Cardiac fibroblast (primary cell): ENCODE results near the gene TTC23.
A peak's percentile ranks its signal among the peaks of the same experiment; 100 is the strongest.

ENCODE experiments used
- DNase-seq, 2 donors: peaks; one replicate each; pipeline versions ENCODE4 v3.0.0 to v3.0.0-alpha.2; 2010; ENCODE audit warnings: low read depth in 2 of 2
- H3K4me3 ChIP-seq, 2 donors: replicated peaks in 1 of 2; 1 replicate in 1 of 2; 2 replicates in 1 of 2; pipeline ENCODE4 v1.5.1; 2011; ENCODE audit warnings: low read depth in 2 of 2, low read length in 2 of 2, mild to moderate bottlenecking in 2 of 2, moderate library complexity in 1 of 2
- TF ChIP-seq, protein P1 (sequence below): IDR thresholded peaks from one replicate; pipeline ENCODE4 v1.5.1; 2011; ENCODE audit warnings: low read depth, mild to moderate bottlenecking, low read length, inconsistent platforms

Gene TTC23

GRCh38 chr15:99267957-99268356 lies 18.6 kb upstream of the TTC23 start:
- no peak overlapping the region for H3K4me3 ChIP-seq
- DNase-seq: no peak
- TF ChIP-seq, protein P1, sequence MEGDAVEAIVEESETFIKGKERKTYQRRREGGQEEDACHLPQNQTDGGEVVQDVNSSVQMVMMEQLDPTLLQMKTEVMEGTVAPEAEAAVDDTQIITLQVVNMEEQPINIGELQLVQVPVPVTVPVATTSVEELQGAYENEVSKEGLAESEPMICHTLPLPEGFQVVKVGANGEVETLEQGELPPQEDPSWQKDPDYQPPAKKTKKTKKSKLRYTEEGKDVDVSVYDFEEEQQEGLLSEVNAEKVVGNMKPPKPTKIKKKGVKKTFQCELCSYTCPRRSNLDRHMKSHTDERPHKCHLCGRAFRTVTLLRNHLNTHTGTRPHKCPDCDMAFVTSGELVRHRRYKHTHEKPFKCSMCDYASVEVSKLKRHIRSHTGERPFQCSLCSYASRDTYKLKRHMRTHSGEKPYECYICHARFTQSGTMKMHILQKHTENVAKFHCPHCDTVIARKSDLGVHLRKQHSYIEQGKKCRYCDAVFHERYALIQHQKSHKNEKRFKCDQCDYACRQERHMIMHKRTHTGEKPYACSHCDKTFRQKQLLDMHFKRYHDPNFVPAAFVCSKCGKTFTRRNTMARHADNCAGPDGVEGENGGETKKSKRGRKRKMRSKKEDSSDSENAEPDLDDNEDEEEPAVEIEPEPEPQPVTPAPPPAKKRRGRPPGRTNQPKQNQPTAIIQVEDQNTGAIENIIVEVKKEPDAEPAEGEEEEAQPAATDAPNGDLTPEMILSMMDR: no peak

- H3K4me3 ChIP-seq: no peak overlapping the region
- no peak for DNase-seq
- TF ChIP-seq, protein P1: no peak
Observed at GRCh38 chr15:99265541-99266070, 16.2 kb upstream of the TTC23 start.

DNA sequence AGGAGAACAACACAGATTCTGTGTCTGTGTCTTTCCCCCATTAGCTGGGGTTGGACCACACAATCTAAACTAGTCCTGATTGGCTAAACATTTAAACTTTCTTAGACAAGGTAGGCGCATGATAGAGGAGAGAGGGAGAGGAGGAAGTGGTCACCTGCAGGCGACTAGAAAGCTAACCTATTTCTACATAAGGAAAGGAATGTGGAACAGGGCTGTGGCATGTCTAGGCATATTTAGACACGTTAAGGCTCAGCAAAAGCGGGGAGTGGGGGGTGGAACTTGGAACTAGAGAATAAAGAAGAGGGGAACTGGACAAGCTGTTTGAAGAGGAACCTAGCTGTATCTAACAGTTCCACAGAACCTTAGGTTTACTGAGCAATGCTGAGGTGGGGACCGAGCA lies 14.7 kb upstream of the TTC23 start:
- H3K4me3 ChIP-seq: no peak overlapping the region
- TF ChIP-seq, protein P1: no peak
- DNase-seq: no peak

GRCh38 chr15:99257107-99257750 lies 7.8 kb upstream of the TTC23 start:
- H3K4me3 ChIP-seq: no peak overlapping the region
- TF ChIP-seq, protein P1: no peak
- no peak for DNase-seq

DNA sequence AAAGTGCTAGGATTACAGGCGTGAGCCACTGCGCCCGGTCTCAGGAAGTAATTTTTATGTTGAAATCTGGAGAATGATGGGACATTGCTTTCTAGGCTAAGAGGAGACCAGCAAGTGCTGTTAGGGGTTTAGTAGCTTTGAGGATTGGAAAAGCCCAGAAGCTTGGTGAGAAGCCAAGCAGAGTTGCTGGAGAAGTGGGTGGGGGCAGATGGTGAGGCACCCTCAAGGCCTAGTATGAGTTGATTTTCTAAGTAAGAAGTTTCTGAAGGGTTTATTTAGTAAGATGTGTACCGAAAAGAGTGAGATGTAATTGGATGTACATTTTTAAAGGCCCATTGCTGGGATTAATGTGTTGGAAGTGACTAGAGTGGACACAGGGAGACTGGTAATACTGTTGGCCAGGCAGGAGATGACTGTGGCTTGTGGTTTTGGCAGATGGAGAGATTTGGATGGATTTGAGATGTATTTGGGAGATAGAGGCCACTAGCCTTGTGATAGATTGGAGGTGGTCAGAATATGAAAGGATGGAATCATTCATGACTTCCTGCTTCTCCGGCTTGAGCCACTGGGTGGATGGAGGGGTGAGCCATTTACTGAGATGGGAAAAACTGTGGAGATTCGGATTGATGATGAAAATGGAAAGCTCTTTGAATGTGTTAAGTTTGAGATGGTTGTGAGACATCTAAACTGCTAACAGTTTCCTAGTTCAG lies 4.2 kb upstream of the TTC23 start:
- TF ChIP-seq, protein P1: no peak
- H3K4me3 ChIP-seq: no peak overlapping the region
- DNase-seq: peak; percentile 30 to 43

- TF ChIP-seq, protein P1: no peak
- H3K4me3 ChIP-seq: peak overlapping the region in 1 of 2 donors; percentile 77
Observed at GRCh38 chr15:99252326-99252725, 2.9 kb upstream of the TTC23 start.

More at GRCh38 chr15:99252326-99252725, 2.9 kb upstream of the TTC23 start:
- no peak for DNase-seq
